Stimulated activated CD8-positive, alpha-beta memory T cell treated with anti-CD3 and anti-CD28 coated beads, Interleukin-4, amount 100 ng/mL, for 24 hours (primary cell): ENCODE measurements around the gene CAPN3.
"Not testable (repeated sequence)": the region's sequence is repeated elsewhere in the genome, so short reads cannot be mapped to it uniquely, and the experiment has no call there.

Experiments
- DNase-seq: peaks from one replicate; pipeline ENCODE4 v3.0.0-alpha.2; 2020; ENCODE audit warnings: low read depth

Gene CAPN3

GRCh38 chr15:42359249-42359648 lies at the start of gene CAPN3:
Gene CAPN3 (plus strand): TSS chr15:42359501. CDS start chr15:42359806, 305 bp downstream.
- no peak for DNase-seq

GRCh38 chr15:42313463-42313862 lies 45.8 kb upstream of the CAPN3 start:
- DNase-seq = no peak

- DNase-seq = no peak
These were observed 44.5 kb upstream of the CAPN3 start for GRCh38 chr15:42314818-42315217.

- no peak for DNase-seq
These were observed 43.8 kb upstream of the CAPN3 start for GRCh38 chr15:42315521-42315920.

- DNase-seq = not testable (repeated sequence)
These were observed 43.0 kb upstream of the CAPN3 start for GRCh38 chr15:42316282-42316805.

- DNase-seq = no peak
These were observed 40.1 kb upstream of the CAPN3 start for GRCh38 chr15:42319206-42319605.

GRCh38 chr15:42324308-42324707 lies 35.0 kb upstream of the CAPN3 start:
- no peak for DNase-seq

GRCh38 chr15:42329161-42329560 lies 30.1 kb upstream of the CAPN3 start:
- no peak for DNase-seq

GRCh38 chr15:42329992-42330391 lies 29.3 kb upstream of the CAPN3 start:
- DNase-seq = no peak

- no peak for DNase-seq
These were observed 28.1 kb upstream of the CAPN3 start for GRCh38 chr15:42331235-42331634.

GRCh38 chr15:42332331-42332730 lies 27.0 kb upstream of the CAPN3 start:
- DNase-seq = no peak

GRCh38 chr15:42335074-42335473 lies 24.2 kb upstream of the CAPN3 start:
- DNase-seq = no peak

- not testable (repeated sequence) for DNase-seq
These were observed 22.7 kb upstream of the CAPN3 start for GRCh38 chr15:42336650-42337049.

GRCh38 chr15:42337104-42337503 lies 22.2 kb upstream of the CAPN3 start:
- not testable (repeated sequence) for DNase-seq

- no peak for DNase-seq
These were observed 20.8 kb upstream of the CAPN3 start for GRCh38 chr15:42338500-42338899.

- no peak for DNase-seq
These were observed 15.6 kb upstream of the CAPN3 start for GRCh38 chr15:42343596-42344232.

GRCh38 chr15:42344763-42345162 lies 14.5 kb upstream of the CAPN3 start:
- DNase-seq = no peak

GRCh38 chr15:42345504-42345903 lies 13.8 kb upstream of the CAPN3 start:
- DNase-seq = no peak

GRCh38 chr15:42348083-42348482 lies 11.2 kb upstream of the CAPN3 start:
- DNase-seq = no peak

GRCh38 chr15:42349186-42349585 lies 10.1 kb upstream of the CAPN3 start:
- no peak for DNase-seq

- no peak for DNase-seq
These were observed 6.9 kb upstream of the CAPN3 start for GRCh38 chr15:42352401-42352800.

GRCh38 chr15:42353061-42353460 lies 6.2 kb upstream of the CAPN3 start:
- DNase-seq = no peak

GRCh38 chr15:42354824-42355223 lies 4.5 kb upstream of the CAPN3 start:
- no peak for DNase-seq

GRCh38 chr15:42355291-42355690 lies 4.0 kb upstream of the CAPN3 start:
- no peak for DNase-seq
